Neuronal stem cell (in vitro differentiated cells): ENCODE data around the gene BRSK2.
A peak's percentile ranks its signal among the peaks of the same experiment; 100 is the strongest.

Experiments used
- DNase-seq: peaks from one replicate; pipeline ENCODE4 v3.0.0-alpha.2; 2013; ENCODE audit warnings: low spot score
- H2AFZ ChIP-seq: one replicate; pipeline ENCODE4 v1.6.1; 2013; ENCODE audit warnings: mild to moderate bottlenecking, low read length, inconsistent platforms
- H2AK5ac ChIP-seq: 2 replicates; pipeline ENCODE4 v1.6.1; 2013; ENCODE audit warnings: low read depth, mild to moderate bottlenecking, inconsistent platforms, low read length, moderate library complexity, mixed read lengths
- H2BK120ac ChIP-seq: 2 replicates; pipeline ENCODE4 v1.6.1; 2013; ENCODE audit warnings: low read depth, mild to moderate bottlenecking, inconsistent platforms, low read length, moderate library complexity, mixed read lengths
- H2BK12ac ChIP-seq: one replicate; pipeline ENCODE4 v1.6.1; 2013; ENCODE audit warnings: low read length, inconsistent platforms
- H2BK15ac ChIP-seq: 2 replicates; pipeline ENCODE4 v1.6.1; 2013; ENCODE audit warnings: mild to moderate bottlenecking, low read length, inconsistent platforms, mixed read lengths
- H2BK5ac ChIP-seq: one replicate; pipeline ENCODE4 v1.6.1; 2013; ENCODE audit warnings: inconsistent platforms, mild to moderate bottlenecking, low read length, moderate library complexity
- H3K14ac ChIP-seq: one replicate; pipeline ENCODE4 v1.6.1; 2013; ENCODE audit warnings: low read length, inconsistent platforms
- H3K18ac ChIP-seq: 2 replicates; pipeline ENCODE4 v1.6.1; 2013; ENCODE audit warnings: low read length, inconsistent platforms
- H3K23ac ChIP-seq: 2 replicates; pipeline ENCODE4 v1.6.1; 2013; ENCODE audit warnings: low read depth, mild to moderate bottlenecking, mixed read lengths, low read length, inconsistent platforms; ENCODE audit not compliant: poor library complexity
- H3K27ac ChIP-seq: replicated peaks from 3 replicates; pipeline ENCODE4 v1.5.1; 2013; ENCODE audit warnings: low read length, inconsistent platforms
- H3K27me3 ChIP-seq, 3 experiments: 2 replicates each; pipeline ENCODE4 v1.6.1; 2013; ENCODE audit warnings: low read length in 3 of 3, mild to moderate bottlenecking in 2 of 3, inconsistent platforms in 1 of 3, low read depth in 1 of 3, mixed read lengths in 1 of 3, moderate library complexity in 1 of 3; ENCODE audit not compliant: control insufficient read depth in 3 of 3, insufficient read depth in 3 of 3
- H3K36me3 ChIP-seq, 2 donors: replicated peaks in 1 of 2; 2 replicates each; pipeline ENCODE4 v1.6.1; 2013; ENCODE audit warnings: low read length in 2 of 2; ENCODE audit not compliant: control insufficient read depth in 2 of 2, insufficient read depth in 2 of 2
- H3K4ac ChIP-seq: 2 replicates; pipeline ENCODE4 v1.6.1; 2013; ENCODE audit warnings: inconsistent platforms, mild to moderate bottlenecking, low read length, moderate library complexity
- H3K4me1 ChIP-seq, 2 donors: 1 replicate in 1 of 2; 2 replicates in 1 of 2; pipeline ENCODE4 v1.6.1; 2013; ENCODE audit warnings: low read length in 2 of 2, low read depth in 1 of 2; ENCODE audit not compliant: control insufficient read depth in 2 of 2, insufficient read depth in 1 of 2
- H3K4me2 ChIP-seq: one replicate; pipeline ENCODE4 v1.6.1; 2013; ENCODE audit warnings: mild to moderate bottlenecking, low read length, inconsistent platforms; ENCODE audit not compliant: insufficient read depth, poor library complexity, severe bottlenecking
- H3K4me3 ChIP-seq, 2 donors: 2 replicates each; pipeline ENCODE4 v1.5.1; 2013; ENCODE audit warnings: low read length in 2 of 2, mild to moderate bottlenecking in 2 of 2, inconsistent platforms in 1 of 2, moderate library complexity in 1 of 2
- H3K79me1 ChIP-seq: one replicate; pipeline ENCODE4 v1.6.1; 2013; ENCODE audit warnings: low read depth, mild to moderate bottlenecking, inconsistent platforms, low read length, moderate library complexity
- H3K9ac ChIP-seq: one replicate; pipeline ENCODE4 v1.6.1; 2013; ENCODE audit warnings: mild to moderate bottlenecking, low read depth, low read length, inconsistent platforms; ENCODE audit not compliant: poor library complexity
- H3K9me3 ChIP-seq, 2 donors: replicated peaks in 1 of 2; 2 replicates each; pipeline versions ENCODE3 to v1.6.1; 2013; ENCODE audit warnings: low read length in 2 of 2, mild to moderate bottlenecking in 2 of 2, inconsistent platforms in 1 of 2, low read depth in 1 of 2, mixed read lengths in 1 of 2, moderate library complexity in 1 of 2; ENCODE audit not compliant: control insufficient read depth in 2 of 2, insufficient read depth in 1 of 2
- H4K8ac ChIP-seq: one replicate; pipeline ENCODE4 v1.6.1; 2013; ENCODE audit warnings: low read depth, mild to moderate bottlenecking, inconsistent platforms, low read length, moderate library complexity
- H4K91ac ChIP-seq: one replicate; pipeline ENCODE4 v1.6.1; 2013; ENCODE audit warnings: low read length, low read depth, mild to moderate bottlenecking, inconsistent platforms; ENCODE audit not compliant: poor library complexity
- WGBS, 2 donors: extraction: QIAGEN DNeasy Blood & Tissue Kit; methylation state at CpG; one replicate each; pipeline ENCODE4 v1.1.7; 2013; ENCODE audit warnings: missing lambda C conversion rate in 2 of 2, mixed read lengths in 1 of 2; ENCODE audit not compliant: insufficient read length in 2 of 2, insufficient replicate concordance in 1 of 2; ENCODE audit errors: extremely low coverage in 2 of 2; 5-methylcytosine and 5-hydroxymethylcytosine counted together

Gene BRSK2

DNA sequence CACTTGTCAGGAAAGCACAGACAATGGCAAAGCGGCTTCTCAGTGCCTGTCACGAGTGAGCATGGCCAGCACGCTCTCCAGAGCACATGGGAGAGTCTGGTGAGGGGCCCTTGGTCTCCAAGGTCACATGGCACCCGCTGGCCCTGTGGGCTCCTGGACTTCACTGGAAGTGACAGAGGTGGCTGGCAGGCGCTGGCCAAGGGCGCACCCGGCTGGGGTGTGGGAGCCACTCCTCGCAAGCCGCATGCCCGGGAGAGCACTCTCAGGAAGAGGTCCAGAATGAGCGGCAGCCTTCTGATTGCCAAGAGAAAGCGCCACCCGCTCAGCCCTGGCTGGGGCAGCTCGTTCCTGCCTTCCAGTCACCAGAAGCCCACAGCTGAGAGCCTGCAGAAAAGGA, 114.0 kb downstream of the BRSK2 start:
- H3K36me3 ChIP-seq: peaks cover 0 to 8% of the 10 kb centered on the region in 2 donors
- H2AFZ ChIP-seq: no peak overlapping the region
- no peak overlapping the region for H3K4me3 ChIP-seq
- no peaks in the 10 kb centered on the region for H3K27me3 ChIP-seq
- H4K91ac ChIP-seq: no peak overlapping the region
- H2BK15ac ChIP-seq: no peak overlapping the region
- WGBS, 2 donors: no CpG with 5 or more reads among the region's 14 CpGs
- no peak overlapping the region for H4K8ac ChIP-seq
- H3K14ac ChIP-seq: peak overlapping the region; percentile 2
- H3K4ac ChIP-seq: no peak overlapping the region
- peak overlapping the region; percentile 78 for H3K23ac ChIP-seq
- peaks cover 24% of the 10 kb centered on the region for H3K79me1 ChIP-seq
- no peak overlapping the region for H3K9ac ChIP-seq
- DNase-seq: no peak
- H3K18ac ChIP-seq: peak overlapping the region; percentile 44
- no peaks in the 10 kb centered on the region for H3K9me3 ChIP-seq
- no peak overlapping the region for H3K27ac ChIP-seq
- H2BK120ac ChIP-seq: no peak overlapping the region
- H3K4me1 ChIP-seq: peaks cover 5 to 22% of the 10 kb centered on the region in 2 donors
- peak overlapping the region; percentile 86 for H2AK5ac ChIP-seq
- H2BK5ac ChIP-seq: no peak overlapping the region
- no peak overlapping the region for H2BK12ac ChIP-seq
- H3K4me2 ChIP-seq: no peak overlapping the region

DNA sequence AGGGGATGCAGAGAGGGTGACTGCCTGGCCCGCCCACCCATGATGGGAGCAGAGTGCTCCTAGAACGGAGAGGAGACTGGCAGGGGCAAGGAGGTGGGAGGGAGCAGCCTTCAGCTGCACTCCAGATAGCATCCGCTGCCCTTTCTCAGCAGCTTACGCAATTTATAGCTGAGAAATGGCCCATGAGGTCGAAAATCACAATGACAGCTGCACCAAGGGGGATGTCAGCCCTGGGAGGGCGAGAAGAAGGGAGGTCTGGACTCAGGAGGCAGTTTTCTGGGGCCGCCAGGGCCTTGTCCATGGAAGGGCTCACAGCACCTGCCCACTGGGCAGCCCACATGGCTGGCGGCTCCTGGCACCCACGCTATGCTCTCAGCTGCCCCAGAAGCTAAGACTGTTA, 114.4 kb downstream of the BRSK2 start:
- Histone ChIP-seq H3K36me3 (peaks cover 0 to 8% of the 10 kb centered on the region in 2 donors), H2BK120ac (no peak overlapping the region), H3K23ac (no peak overlapping the region), H3K9me3 (no peaks in the 10 kb centered on the region), H3K14ac (peak overlapping the region; percentile 2), H3K4me1 (peaks cover 5 to 22% of the 10 kb centered on the region in 2 donors), H3K79me1 (peaks cover 23% of the 10 kb centered on the region), H3K18ac (peak overlapping the region; percentile 46), H4K8ac (no peak overlapping the region), H2AFZ (no peak overlapping the region), H2AK5ac (peak overlapping the region; percentile 5), H4K91ac (no peak overlapping the region), H3K27me3 (no peaks in the 10 kb centered on the region), H2BK5ac (no peak overlapping the region), H2BK15ac (no peak overlapping the region), H3K27ac (no peak overlapping the region), H3K4ac (no peak overlapping the region), H3K4me3 (no peak overlapping the region), H3K9ac (no peak overlapping the region), H3K4me2 (no peak overlapping the region), H2BK12ac (no peak overlapping the region)
- DNase-seq: no peak
- WGBS, 2 donors: no CpG with 5 or more reads among the region's 9 CpGs

DNA sequence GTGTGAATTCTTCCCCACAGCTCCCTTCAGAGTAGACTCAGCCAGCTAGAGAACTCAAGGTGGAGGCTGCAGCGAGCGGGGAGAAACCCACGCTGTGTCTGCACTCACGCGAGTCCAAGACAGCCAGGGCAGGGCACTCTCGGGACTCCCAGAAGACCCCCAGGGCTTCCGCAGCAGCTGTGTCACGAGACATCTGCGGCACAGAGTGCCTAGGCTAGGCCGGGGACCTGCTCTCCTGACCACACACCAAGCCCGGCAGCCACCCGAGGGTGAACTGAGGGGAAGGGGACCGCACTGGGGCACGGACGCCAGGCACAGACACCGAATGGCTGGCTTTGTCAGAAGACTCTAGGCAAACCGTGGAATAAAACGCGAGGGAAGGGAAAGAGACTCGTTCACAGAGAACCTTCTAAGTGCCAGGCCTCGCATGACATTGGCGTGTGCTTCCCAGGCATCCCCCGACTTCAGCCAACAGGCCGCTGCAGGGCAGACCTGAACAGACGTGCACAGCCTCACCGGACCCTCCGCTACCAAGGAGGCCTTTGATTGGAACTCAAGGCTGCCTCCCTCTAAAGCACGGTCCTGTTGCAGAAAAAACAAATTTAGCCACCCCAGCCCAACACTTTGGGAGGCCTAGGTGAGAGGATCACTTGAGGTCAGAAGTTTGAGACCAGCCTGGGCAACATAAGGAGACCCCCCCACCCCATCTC, 115.0 kb downstream of the BRSK2 start:
- peaks cover 17% of the 10 kb centered on the region for H3K79me1 ChIP-seq
- WGBS, 2 donors: no CpG with 5 or more reads among the region's 28 CpGs
- H3K36me3 ChIP-seq: peaks cover 0 to 4% of the 10 kb centered on the region in 2 donors
- H2BK15ac ChIP-seq: no peak overlapping the region
- H3K9ac ChIP-seq: no peak overlapping the region
- no peaks in the 10 kb centered on the region for H3K27me3 ChIP-seq
- peaks cover 5 to 22% of the 10 kb centered on the region in 2 donors for H3K4me1 ChIP-seq
- H4K91ac ChIP-seq: no peak overlapping the region
- H2BK5ac ChIP-seq: no peak overlapping the region
- no peak overlapping the region for H3K4ac ChIP-seq
- DNase-seq: no peak
- H3K23ac ChIP-seq: no peak overlapping the region
- no peak overlapping the region for H3K4me3 ChIP-seq
- no peak overlapping the region for H3K4me2 ChIP-seq
- H3K27ac ChIP-seq: no peak overlapping the region
- H2BK120ac ChIP-seq: no peak overlapping the region
- peak overlapping the region; percentile 5 for H2AK5ac ChIP-seq
- H2BK12ac ChIP-seq: no peak overlapping the region
- no peak overlapping the region for H3K18ac ChIP-seq
- H3K9me3 ChIP-seq: no peaks in the 10 kb centered on the region
- H4K8ac ChIP-seq: no peak overlapping the region
- H3K14ac ChIP-seq: no peak overlapping the region
- H2AFZ ChIP-seq: no peak overlapping the region

GRCh38 chr11:1505480-1505879, 115.7 kb downstream of the BRSK2 start:
- Histone ChIP-seq H4K91ac (no peak overlapping the region), H3K14ac (no peak overlapping the region), H2AFZ (no peak overlapping the region), H3K4ac (no peak overlapping the region), H3K4me1 (peaks cover 5 to 22% of the 10 kb centered on the region in 2 donors), H3K23ac (no peak overlapping the region), H2BK5ac (no peak overlapping the region), H3K4me3 (no peak overlapping the region), H2BK120ac (no peak overlapping the region), H3K27ac (no peak overlapping the region), H3K4me2 (no peak overlapping the region), H2BK15ac (no peak overlapping the region), H2AK5ac (no peak overlapping the region), H3K18ac (no peak overlapping the region), H2BK12ac (no peak overlapping the region), H3K36me3 (no peaks in the 10 kb centered on the region), H4K8ac (no peak overlapping the region), H3K27me3 (no peaks in the 10 kb centered on the region), H3K9me3 (no peaks in the 10 kb centered on the region), H3K79me1 (peaks cover 13% of the 10 kb centered on the region), H3K9ac (no peak overlapping the region)
- DNase-seq: no peak
- no CpG with 5 or more reads among the region's 11 CpGs for WGBS, 2 donors
